Spleen (tissue), 11 donors: ENCODE results near the gene SMIM5. TPM values are rescaled to one million over a fixed set of nuclear protein-coding genes. Genes with fewer than 3 reads are reported as not detected.

Experiments
- DNase-seq: peaks from one replicate; pipeline ENCODE4 v3.0.0-alpha.2; 2020
- H3K27ac ChIP-seq, 8 donors: fragments of 200-600 bp; sonication (generic) in 7 of 8; 1 replicate in 4 of 8; 2 replicates in 4 of 8; pipeline versions ENCODE4 v1.5.0 to v1.8.0; 2016 to 2021; ENCODE audit warnings: inconsistent platforms in 4 of 8, mild to moderate bottlenecking in 4 of 8, moderate library complexity in 1 of 8
- H3K27me3 ChIP-seq, 7 donors: fragments of 200-600 bp; sonication (generic) in 6 of 7; replicated peaks in 1 of 7; 1 replicate in 4 of 7; 2 replicates in 3 of 7; pipeline versions ENCODE4 v1.5.0 to v1.8.0; 2016 to 2021; ENCODE audit warnings: inconsistent platforms in 3 of 7, mild to moderate bottlenecking in 1 of 7
- H3K36me3 ChIP-seq, 6 donors: fragments of 200-600 bp; sonication (generic) in 5 of 6; 1 replicate in 4 of 6; 2 replicates in 2 of 6; pipeline versions ENCODE4 v1.5.0 to v1.8.0; 2016 to 2021; ENCODE audit warnings: inconsistent platforms in 2 of 6
- H3K4me1 ChIP-seq, 6 donors: fragments of 200-600 bp; sonication (generic) in 5 of 6; 1 replicate in 3 of 6; 2 replicates in 3 of 6; pipeline versions ENCODE4 v1.5.0 to v1.8.0; 2016 to 2021; ENCODE audit warnings: inconsistent platforms in 3 of 6
- H3K4me3 ChIP-seq, 8 donors: fragments of 200-600 bp; sonication (generic) in 7 of 8; 1 replicate in 4 of 8; 2 replicates in 4 of 8; pipeline versions ENCODE4 v1.5.0 to v1.8.0; 2016 to 2021; ENCODE audit warnings: inconsistent platforms in 4 of 8, mild to moderate bottlenecking in 4 of 8, moderate library complexity in 2 of 8
- H3K9me3 ChIP-seq, 8 donors: fragments of 200-600 bp; sonication (generic) in 7 of 8; 1 replicate in 4 of 8; 2 replicates in 4 of 8; pipeline versions ENCODE4 v1.5.0 to v1.8.0; 2016 to 2021; ENCODE audit warnings: inconsistent platforms in 4 of 8
- CTCF ChIP-seq, 11 experiments: fragments of 200-600 bp in 7 of 11; fragments of 450-650 bp in 4 of 11; sonication (generic) in 4 of 11; IDR thresholded peaks in 8 of 11; conservative IDR thresholded peaks in 3 of 11; 1 replicate in 7 of 11; 2 replicates in 4 of 11; pipeline versions ENCODE4 v1.4.0 to v1.8.0; 2016 to 2021; ENCODE audit warnings: antibody characterized with exemption in 11 of 11, inconsistent platforms in 4 of 11, mild to moderate bottlenecking in 1 of 11
- POLR2A ChIP-seq, 3 donors: fragments of 450-650 bp; IDR thresholded peaks; one replicate each; pipeline ENCODE4 v1.5.1; 2017; ENCODE audit warnings: antibody characterized with exemption in 3 of 3, mild to moderate bottlenecking in 1 of 3
- POLR2AphosphoS5 ChIP-seq, 3 donors: sonication (generic); formaldehyde crosslinking; IDR thresholded peaks; one replicate each; pipeline ENCODE4 v1.5.1; 2017; ENCODE audit warnings: antibody characterized with exemption in 3 of 3
- WGBS, 5 donors: extraction: QIAGEN DNeasy Blood & Tissue Kit in 3 of 5; methylation state at CpG; one replicate each; pipeline versions ENCODE4 v1.1.5 to v1.1.7; 2013 to 2018; 5-methylcytosine and 5-hydroxymethylcytosine counted together
- intact Hi-C: fragments of 100-400 bp; cut with DNase I; formaldehyde crosslinking; loops from one replicate; pipeline ENCODE4 v1.15.0; 2023; ENCODE audit warnings: low total_unique reads
- polyA plus RNA-seq, 3 donors: library from polyadenylated mRNA; stranded (reverse); fragments of 200-250 nt; gene quantifications; one replicate each; pipeline ENCODE4 v1.2.1, GENCODE V29; 2013
- total RNA-seq, 7 donors: library from RNA; depleted of rRNA in 3 of 7; stranded (reverse); fragments of >200 nt in 3 of 7; fragmentation: NEBNext Ultra II Directional in 4 of 7; extraction: Animal tissue kit (Norgen Biotek cat#: 25700) in 4 of 7; gene quantifications; one replicate each; pipeline versions ENCODE4 v1.1.0 to v1.2.1, GENCODE V29; 2016 to 2021
- donor health status: healthy with polysubstance abuse.
- donor health status: DM: no; HTN: no; CAD: no; lungs with moderate emphysema.
- donor health status: DM: no; HTN: no; CAD: no.
- donor health status: Bipolar disorder and iron deficiency.
- donor health status: healthy.
- donor health status: DM: no; HTN: no; CAD: no.
- donor health status: DM: yes; HTN: yes; CAD: no.

SMIM5 gene
- total and polyA plus RNA-seq, 10 donors = 2.1 to 5.1 (median 3.7) TPM

- 80 to 92% (median 89%) methylated on average over 9 of the region's 9 CpGs for WGBS, 5 donors
- no peak for TF ChIP-seq POLR2AphosphoS5 (IDR thresholded peaks at IDR 0.05)
- TF ChIP-seq POLR2A (IDR thresholded peaks at IDR 0.05) = no peak
- no peak for TF ChIP-seq CTCF (IDR thresholded peaks at IDR 0.05 in 8 of 11, conservative IDR thresholded peaks at IDR 0.05 in 3 of 11)
- Histone ChIP-seq H3K9me3 (no peaks in the 10 kb centered on the region), H3K4me3 (no peak overlapping the region), H3K27me3 (no peaks in the 10 kb centered on the region), H3K27ac (no peak overlapping the region), H3K4me1 (peaks cover 0 to 5% (median 0%) of the 10 kb centered on the region in 6 donors), H3K36me3 (peaks cover 0 to 100% (median 77%) of the 10 kb centered on the region in 6 donors)
- DNase-seq = no peak
- intact Hi-C loops = no loop called here
Observed at GRCh38 chr17:75623386-75623785, 9.8 kb upstream of the SMIM5 start.

DNA sequence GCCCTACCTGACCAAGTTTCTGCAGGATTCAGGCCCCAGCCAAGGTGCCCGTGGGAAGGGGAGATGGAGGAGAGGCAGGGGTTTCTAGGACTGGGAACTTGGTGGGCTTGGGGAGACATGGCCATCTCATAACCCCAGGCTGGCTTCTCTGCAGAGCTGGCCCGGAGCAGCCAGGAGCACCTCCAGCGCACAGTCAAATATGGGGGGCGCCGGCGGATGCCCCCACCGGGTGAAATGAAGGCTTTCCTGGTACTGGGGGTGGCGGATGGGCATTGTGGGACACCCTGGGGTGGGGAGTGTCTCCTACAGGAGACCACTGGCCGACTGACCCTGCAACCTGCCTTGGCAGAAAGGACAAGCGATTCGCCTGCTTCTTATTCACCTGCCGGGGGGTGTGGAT, 9.2 kb upstream of the SMIM5 start:
- TF ChIP-seq POLR2A (IDR thresholded peaks at IDR 0.05) (no peak), CTCF (IDR thresholded peaks at IDR 0.05 in 8 of 11, conservative IDR thresholded peaks at IDR 0.05 in 3 of 11) (no peak), POLR2AphosphoS5 (IDR thresholded peaks at IDR 0.05) (no peak)
- WGBS, 5 donors = 88 to 92% (median 90%) methylated on average over 4 to 12 of the region's 12 CpGs
- Histone ChIP-seq H3K9me3 (no peaks in the 10 kb centered on the region), H3K27me3 (no peaks in the 10 kb centered on the region), H3K4me3 (no peak overlapping the region), H3K4me1 (peaks cover 0 to 5% (median 0%) of the 10 kb centered on the region in 6 donors), H3K27ac (no peak overlapping the region), H3K36me3 (peaks cover 0 to 100% (median 72%) of the 10 kb centered on the region in 6 donors)
- intact Hi-C loops = no loop called here
- DNase-seq = no peak

DNA sequence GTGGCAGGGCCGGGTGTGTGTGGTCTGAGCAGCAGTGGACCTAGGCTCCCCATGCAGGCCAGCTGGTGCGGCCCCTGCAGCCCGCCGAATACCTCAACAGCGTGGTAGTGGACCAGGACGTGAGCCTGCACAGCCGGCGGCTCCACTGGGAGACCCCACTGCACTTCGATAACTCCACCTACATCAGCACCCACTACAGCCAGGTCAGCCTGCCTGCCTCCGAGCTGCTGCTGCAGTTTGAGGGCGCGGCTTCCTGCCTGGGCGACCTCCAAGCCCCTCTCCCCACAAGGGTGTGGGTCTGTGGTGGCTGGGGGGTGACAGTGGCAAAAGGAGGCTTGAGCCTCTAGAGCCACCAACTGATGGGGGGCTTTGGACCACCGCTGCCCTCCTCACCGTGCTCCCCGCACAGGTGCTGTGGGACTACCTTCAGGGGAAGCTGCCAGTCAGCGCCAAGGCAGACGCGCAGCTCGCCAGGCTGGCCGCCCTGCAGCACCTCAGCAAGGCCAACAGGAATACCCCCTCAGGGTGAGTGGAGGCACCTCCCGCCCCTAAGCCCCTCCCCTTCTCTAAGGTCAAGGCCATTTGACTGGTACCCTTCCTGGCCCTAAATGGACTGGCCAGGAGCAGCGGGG, 8.4 kb upstream of the SMIM5 start:
- H3K9me3 ChIP-seq = no peaks in the 10 kb centered on the region
- WGBS, 5 donors = 80 to 92% (median 84%) methylated on average over 6 to 23 of the region's 23 CpGs
- H3K4me3 ChIP-seq = no peak overlapping the region
- peaks cover 0 to 5% (median 0%) of the 10 kb centered on the region in 6 donors for H3K4me1 ChIP-seq
- H3K27me3 ChIP-seq = no peaks in the 10 kb centered on the region
- peaks cover 0 to 100% (median 64%) of the 10 kb centered on the region in 6 donors for H3K36me3 ChIP-seq
- TF ChIP-seq POLR2AphosphoS5 (IDR thresholded peaks at IDR 0.05) (peak in 1 of 3 donors; percentile 48), CTCF (IDR thresholded peaks at IDR 0.05 in 8 of 11, conservative IDR thresholded peaks at IDR 0.05 in 3 of 11) (no peak), POLR2A (IDR thresholded peaks at IDR 0.05) (no peak)
- no peak for DNase-seq
- intact Hi-C loops = no loop called here
- H3K27ac ChIP-seq = no peak overlapping the region

DNA sequence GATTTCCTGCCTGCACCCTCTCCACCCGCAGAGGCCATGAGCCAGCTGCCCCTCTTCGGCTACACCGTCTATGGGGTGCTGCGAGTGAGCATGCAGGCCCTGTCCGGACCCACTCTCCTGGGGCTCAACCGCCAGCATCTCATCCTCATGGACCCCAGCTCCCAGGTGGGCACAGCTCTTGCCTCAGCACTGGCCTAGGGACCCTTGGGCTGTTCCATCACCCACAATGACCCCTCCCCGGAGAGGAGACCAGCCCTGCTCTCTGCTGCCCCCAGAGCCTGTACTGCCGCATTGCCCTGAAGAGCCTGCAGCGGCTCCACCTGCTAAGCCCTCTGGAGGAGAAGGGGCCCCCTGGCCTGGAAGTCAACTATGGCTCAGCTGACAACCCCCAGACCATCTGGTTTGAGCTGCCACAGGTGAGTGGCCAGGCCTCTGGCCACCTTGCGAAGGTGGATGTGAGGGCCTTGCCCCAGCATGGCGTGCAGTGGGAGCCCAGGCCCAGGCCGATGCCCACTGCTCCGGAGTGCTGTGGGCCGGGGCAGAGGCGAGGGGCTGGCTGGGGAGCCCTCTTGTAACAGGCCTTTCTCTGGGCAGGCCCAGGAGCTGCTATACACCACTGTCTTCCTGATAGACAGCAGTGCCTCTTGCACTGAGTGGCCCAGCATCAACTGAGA, 7.3 kb upstream of the SMIM5 start:
- H3K9me3 ChIP-seq = no peaks in the 10 kb centered on the region
- TF ChIP-seq POLR2A (IDR thresholded peaks at IDR 0.05) (no peak), POLR2AphosphoS5 (IDR thresholded peaks at IDR 0.05) (peak in 1 of 3 donors; percentile 38), CTCF (IDR thresholded peaks at IDR 0.05 in 8 of 11, conservative IDR thresholded peaks at IDR 0.05 in 3 of 11) (peak in 7 of 11 experiments; percentile 9 to 64 (median 40))
- H3K27ac ChIP-seq = no peak overlapping the region
- no peaks in the 10 kb centered on the region for H3K27me3 ChIP-seq
- H3K4me3 ChIP-seq = no peak overlapping the region
- peaks cover 0 to 5% (median 0%) of the 10 kb centered on the region in 6 donors for H3K4me1 ChIP-seq
- peaks cover 0 to 99% (median 60%) of the 10 kb centered on the region in 6 donors for H3K36me3 ChIP-seq
- DNase-seq = no peak
- WGBS, 5 donors = 87 to 100% (median 91%) methylated on average over 1 to 15 of the region's 15 CpGs
- intact Hi-C loops = no loop called here
